GM12801 (cell line): ENCODE results near the gene UCN2.

Experiments
- TF ChIP-seq, protein P1 (sequence below): IDR thresholded peaks from one replicate; pipeline ENCODE4 v1.5.1; 2011; ENCODE audit warnings: control low read depth; ENCODE audit not compliant: insufficient read length; ENCODE audit errors: extremely low read depth

The UCN2 gene

DNA sequence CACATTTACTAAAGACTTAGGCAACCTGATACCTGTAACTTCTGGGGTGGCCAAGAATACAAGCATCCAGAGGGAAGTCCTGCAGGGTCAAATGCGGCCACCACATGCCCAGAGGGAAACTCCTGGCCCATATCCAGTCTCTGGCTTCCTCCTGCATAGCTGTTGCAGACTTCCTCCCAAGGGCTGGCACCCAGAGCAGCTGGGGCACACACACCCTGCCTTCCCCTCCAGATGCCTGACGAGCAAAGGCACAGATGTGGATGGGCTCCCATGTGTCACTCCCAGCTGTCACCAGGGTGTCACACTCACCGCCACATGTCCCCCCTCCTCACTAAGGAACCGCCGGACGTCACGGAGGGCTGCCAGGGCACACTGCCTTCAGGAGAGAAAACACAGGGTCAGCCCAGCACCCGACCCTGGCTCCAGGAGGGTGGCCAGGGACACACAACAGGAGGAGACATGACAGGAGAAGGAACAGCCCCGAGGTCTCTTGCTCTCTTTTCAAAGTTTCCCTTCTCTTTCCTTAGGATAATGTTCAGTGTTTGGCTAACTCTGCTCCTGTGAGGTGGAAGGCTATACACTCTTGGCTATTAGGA, 20.2 kb downstream of the UCN2 start:
- TF ChIP-seq, protein P1, sequence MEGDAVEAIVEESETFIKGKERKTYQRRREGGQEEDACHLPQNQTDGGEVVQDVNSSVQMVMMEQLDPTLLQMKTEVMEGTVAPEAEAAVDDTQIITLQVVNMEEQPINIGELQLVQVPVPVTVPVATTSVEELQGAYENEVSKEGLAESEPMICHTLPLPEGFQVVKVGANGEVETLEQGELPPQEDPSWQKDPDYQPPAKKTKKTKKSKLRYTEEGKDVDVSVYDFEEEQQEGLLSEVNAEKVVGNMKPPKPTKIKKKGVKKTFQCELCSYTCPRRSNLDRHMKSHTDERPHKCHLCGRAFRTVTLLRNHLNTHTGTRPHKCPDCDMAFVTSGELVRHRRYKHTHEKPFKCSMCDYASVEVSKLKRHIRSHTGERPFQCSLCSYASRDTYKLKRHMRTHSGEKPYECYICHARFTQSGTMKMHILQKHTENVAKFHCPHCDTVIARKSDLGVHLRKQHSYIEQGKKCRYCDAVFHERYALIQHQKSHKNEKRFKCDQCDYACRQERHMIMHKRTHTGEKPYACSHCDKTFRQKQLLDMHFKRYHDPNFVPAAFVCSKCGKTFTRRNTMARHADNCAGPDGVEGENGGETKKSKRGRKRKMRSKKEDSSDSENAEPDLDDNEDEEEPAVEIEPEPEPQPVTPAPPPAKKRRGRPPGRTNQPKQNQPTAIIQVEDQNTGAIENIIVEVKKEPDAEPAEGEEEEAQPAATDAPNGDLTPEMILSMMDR = no peak

DNA sequence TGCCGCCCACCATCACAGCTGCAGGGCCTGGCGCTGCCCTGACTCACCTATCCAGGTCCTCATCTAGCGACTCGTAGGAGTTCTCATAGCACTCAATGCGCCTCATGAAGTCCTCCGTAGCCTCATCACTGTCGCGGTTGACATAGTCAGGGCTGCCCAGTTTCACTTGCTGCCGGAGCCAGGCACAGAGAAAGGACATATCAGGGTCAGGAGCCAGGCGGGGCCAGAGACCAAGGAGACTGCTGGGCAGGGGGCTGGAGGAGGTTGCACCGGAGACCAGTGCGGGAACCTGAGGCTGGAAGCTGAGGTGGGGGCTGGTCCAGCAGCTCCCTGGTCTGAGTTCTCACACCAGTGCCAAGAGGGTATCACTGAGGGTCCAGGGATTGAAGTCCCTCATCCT, 25.1 kb downstream of the UCN2 start:
- TF ChIP-seq, protein P1 = no peak

DNA sequence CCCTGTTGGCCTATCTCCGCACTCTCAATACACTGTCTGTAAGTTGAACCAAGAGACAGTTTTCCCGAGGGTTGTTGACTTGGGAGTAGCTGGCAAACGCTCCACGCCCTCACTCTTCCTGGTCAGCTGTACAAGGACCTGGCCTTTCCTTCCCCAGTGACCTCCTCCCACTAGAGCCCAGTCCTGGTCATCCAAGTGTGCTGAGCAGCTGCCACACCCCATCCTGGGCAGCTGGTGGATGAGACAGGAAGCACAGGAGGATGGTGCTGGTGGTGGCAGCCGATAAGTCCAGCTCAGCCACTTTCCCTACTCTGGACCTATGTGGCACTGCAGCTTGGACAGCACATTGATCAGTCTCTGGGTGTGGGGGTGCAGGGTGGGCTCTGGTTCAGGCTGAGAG, 26.8 kb downstream of the UCN2 start:
- TF ChIP-seq, protein P1 = no peak

DNA sequence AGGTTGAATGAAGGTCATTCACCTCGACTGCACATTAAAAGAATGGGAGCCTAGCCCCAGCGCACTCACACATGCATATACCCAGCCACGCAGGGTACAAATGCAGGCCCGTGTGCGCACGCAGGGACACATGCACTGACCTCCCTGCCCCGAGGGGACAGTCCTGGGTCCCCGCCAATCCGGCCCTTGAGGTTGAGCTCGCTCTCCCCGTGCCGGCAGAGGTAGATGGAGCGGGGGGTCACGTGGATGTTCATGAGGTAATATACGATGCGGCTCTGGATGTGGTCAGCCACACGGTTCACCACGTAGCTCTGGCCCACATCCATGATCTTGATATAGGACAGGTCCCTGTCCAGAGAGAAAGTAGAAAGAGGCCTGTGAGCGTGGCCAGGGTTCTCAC, 27.5 kb downstream of the UCN2 start:
- TF ChIP-seq, protein P1 = no peak

DNA sequence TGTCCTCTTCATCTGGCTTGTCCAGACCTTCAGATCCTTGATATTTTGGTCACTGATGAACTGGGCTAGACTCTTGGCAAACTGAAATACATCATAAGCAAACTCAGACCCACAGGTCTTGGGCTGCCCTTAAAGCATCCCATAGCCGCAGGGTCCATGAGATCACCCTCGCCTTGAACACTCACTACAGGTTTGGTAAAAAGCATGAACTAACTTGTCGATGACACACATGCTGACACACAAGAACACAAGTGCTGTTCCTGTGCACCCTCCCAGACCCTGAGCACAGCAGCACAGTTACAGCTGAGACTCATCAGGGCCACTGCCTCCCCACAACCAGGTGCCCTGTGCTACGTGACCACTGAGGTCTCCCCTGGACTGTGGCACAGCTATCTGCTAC, 28.0 kb downstream of the UCN2 start:
- TF ChIP-seq, protein P1 = no peak

DNA sequence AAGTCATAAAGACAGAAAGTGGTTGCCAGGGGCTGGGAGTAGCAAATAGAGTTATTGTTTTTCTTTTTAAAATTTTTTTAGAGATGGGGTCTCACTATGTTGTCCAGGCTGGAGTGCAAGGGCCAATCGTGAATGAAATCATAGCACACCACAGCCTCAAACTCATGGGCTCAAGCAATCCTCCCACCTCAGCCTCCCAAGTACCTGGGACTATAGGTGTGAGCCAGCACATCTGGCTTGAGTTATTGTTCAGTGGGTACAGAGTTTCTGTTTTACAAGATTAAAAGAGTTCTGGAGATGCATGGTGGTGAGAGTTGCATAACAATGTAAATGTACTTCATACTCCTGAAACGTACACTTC, 30.6 kb downstream of the UCN2 start:
- TF ChIP-seq, protein P1 = no peak

DNA sequence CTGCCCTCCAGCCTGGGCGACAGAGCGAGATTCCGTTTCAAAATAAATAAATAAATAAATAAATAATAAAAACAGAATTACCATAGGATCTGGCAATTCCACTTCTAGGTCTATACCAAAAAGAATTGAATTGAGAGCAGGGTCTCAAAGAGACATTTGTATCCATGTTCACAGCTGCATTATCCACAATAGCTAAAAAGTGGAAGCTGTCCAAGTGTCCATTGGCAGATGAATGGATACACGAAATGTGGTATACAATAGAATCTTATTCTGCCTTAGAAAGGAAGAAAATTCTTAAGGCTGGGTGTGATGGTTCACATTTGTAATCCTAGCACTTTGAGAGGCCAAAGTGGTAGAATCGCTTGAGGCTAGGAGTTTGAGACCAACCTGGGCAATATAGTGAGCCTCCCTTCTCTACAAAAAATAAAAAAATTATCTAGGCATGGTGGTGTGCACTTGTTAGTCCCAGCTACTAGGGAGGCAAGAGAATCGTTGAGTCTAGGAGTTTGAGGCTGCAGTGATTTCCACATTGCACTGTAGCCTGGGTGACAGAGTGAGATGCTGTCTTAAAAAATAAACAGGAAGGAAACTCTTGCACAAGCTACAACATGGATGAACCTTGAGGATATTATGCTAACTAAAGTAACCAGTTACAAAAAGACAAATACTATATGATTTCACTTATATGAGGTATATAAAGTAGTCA, 31.2 kb downstream of the UCN2 start:
- TF ChIP-seq, protein P1 = no peak
